ENCODE data around the gene ERN2. TPM values are rescaled to one million over a fixed set of nuclear protein-coding genes. Genes with fewer than 3 reads are reported as not detected.

ERN2 gene
- total and polyA plus RNA-seq, 2 of the 13 experiments (the other 11 are each of a cell fraction or from before 2014, with no cell fraction given): 2.2 to 3.5 TPM

- TF ChIP-seq ZNF512B (CRISPR knock-in tag; IDR thresholded peaks at IDR 0.05; ENCODE audit: borderline replicate concordance) (no peak), IKZF4 (CRISPR knock-in tag; IDR thresholded peaks at IDR 0.05; ENCODE audit: borderline replicate concordance, low read depth, not compliant biosample characterization) (peak; percentile 98), ARNT2 (CRISPR knock-in tag; IDR thresholded peaks at IDR 0.05; ENCODE audit: low read depth) (peak; percentile 83; the same call in 1 of the 2 replicates), CEBPG (CRISPR knock-in tag; IDR thresholded peaks at IDR 0.05) (peak; percentile 45), ZNF335 (CRISPR knock-in tag; IDR thresholded peaks at IDR 0.05) (peak; percentile 89), HOXA9 (CRISPR knock-in tag; IDR thresholded peaks at IDR 0.05; ENCODE audit: borderline replicate concordance) (no peak; the same call in 1 of the 2 replicates), TFAP4 (IDR thresholded peaks at IDR 0.05; ENCODE audit: borderline replicate concordance, low read depth) (peak; percentile 99), NFIB (CRISPR knock-in tag; IDR thresholded peaks at IDR 0.05; ENCODE audit: borderline replicate concordance) (no peak), HOXA5 (CRISPR knock-in tag; IDR thresholded peaks at IDR 0.05) (peak; percentile 98), MTERF4 (CRISPR knock-in tag; IDR thresholded peaks at IDR 0.05) (peak; percentile 92), ZNF10 (CRISPR knock-in tag; IDR thresholded peaks at IDR 0.05; ENCODE audit: borderline replicate concordance, low read depth) (no peak), IRF1 (CRISPR knock-in tag; IDR thresholded peaks at IDR 0.05; ENCODE audit: low read depth) (peak; percentile 66; the same call in 1 of the 2 replicates), NFE2 (CRISPR knock-in tag; IDR thresholded peaks at IDR 0.05) (peak; percentile 28; the same call in 1 of the 2 replicates), PHF8 (CRISPR knock-in tag; IDR thresholded peaks at IDR 0.05) (peak; percentile 99), FOXO1 (CRISPR knock-in tag; IDR thresholded peaks at IDR 0.05) (peak; percentile 71), ZNF557 (CRISPR knock-in tag; IDR thresholded peaks at IDR 0.05) (peak; percentile 85), NCOA1 (CRISPR knock-in tag; IDR thresholded peaks at IDR 0.05) (no peak; the same call in 1 of the 2 replicates), PCBP2 (optimal IDR thresholded peaks at IDR 0.05; ENCODE audit: low read depth, low read length, poor library complexity, severe bottlenecking) (peak; percentile 46), ZNF101 (CRISPR knock-in tag; IDR thresholded peaks at IDR 0.05; ENCODE audit: borderline replicate concordance, low read depth) (peak; percentile 64; the same call in 1 of the 2 replicates)
Measured at GRCh38 chr16:23640931-23641765, 71.9 kb downstream of the ERN2 start, which contains the start of the genes DCTN5 and PALB2 (continued).

Data from HepG2 (cell line).